Fibroblast of peridontal ligament (primary cell): Measurements from ENCODE around the gene CHMP1B.
A peak's percentile ranks its signal among the peaks of the same experiment; 100 is the strongest.
"Not testable (repeated sequence)": the region's sequence is repeated elsewhere in the genome, so short reads cannot be mapped to it uniquely, and the experiment has no call there.

ENCODE experiments used
- DNase-seq: peaks from one replicate; pipeline ENCODE4 v3.0.0-alpha.2; 2010; ENCODE audit errors: extremely low read depth

CHMP1B gene

GRCh38 chr18:11868230-11868629, 17.0 kb downstream of the CHMP1B start:
- DNase-seq, result no peak

GRCh38 chr18:11871501-11871900, 20.3 kb downstream of the CHMP1B start:
- DNase-seq, result no peak

GRCh38 chr18:11872479-11873136, 21.4 kb downstream of the CHMP1B start:
- DNase-seq, result peak; percentile 49

GRCh38 chr18:11873670-11874340, 22.6 kb downstream of the CHMP1B start:
- DNase-seq, result no peak

- no peak for DNase-seq
These were observed 23.5 kb downstream of the CHMP1B start for GRCh38 chr18:11874676-11875075.

- no peak for DNase-seq
These were observed 26.4 kb downstream of the CHMP1B start for GRCh38 chr18:11877497-11878135.

- DNase-seq, result no peak
These were observed 29.5 kb downstream of the CHMP1B start for GRCh38 chr18:11880586-11881304.

GRCh38 chr18:11882636-11883035, 31.4 kb downstream of the CHMP1B start:
- DNase-seq, result no peak

GRCh38 chr18:11883153-11883552, 31.9 kb downstream of the CHMP1B start:
- no peak for DNase-seq

GRCh38 chr18:11884396-11885030, 33.3 kb downstream of the CHMP1B start:
- no peak for DNase-seq

GRCh38 chr18:11885278-11885947, 34.2 kb downstream of the CHMP1B start:
- DNase-seq, result no peak

- no peak for DNase-seq
These were observed 35.4 kb downstream of the CHMP1B start for GRCh38 chr18:11886577-11887110.

GRCh38 chr18:11887328-11888128, 36.3 kb downstream of the CHMP1B start:
- no peak for DNase-seq

GRCh38 chr18:11888726-11889125, 37.5 kb downstream of the CHMP1B start:
- no peak for DNase-seq

- no peak for DNase-seq
These were observed 38.1 kb downstream of the CHMP1B start for GRCh38 chr18:11889284-11889683.

GRCh38 chr18:11891737-11892136, 40.5 kb downstream of the CHMP1B start:
- no peak for DNase-seq

- not testable (repeated sequence) for DNase-seq
These were observed 41.2 kb downstream of the CHMP1B start for GRCh38 chr18:11892438-11892837.

- DNase-seq, result no peak
These were observed 46.6 kb downstream of the CHMP1B start for GRCh38 chr18:11897781-11898180.

- no peak for DNase-seq
These were observed 47.9 kb downstream of the CHMP1B start for GRCh38 chr18:11899063-11899462.

GRCh38 chr18:11901826-11902438, 50.7 kb downstream of the CHMP1B start:
- DNase-seq, result no peak
